H9 (cell line): ENCODE results near the gene KLHL7. TPM values are rescaled to one million over a fixed set of nuclear protein-coding genes. Genes with fewer than 3 reads are reported as not detected.
A peak's percentile ranks its signal among the peaks of the same experiment; 100 is the strongest.

ENCODE experiments used
- DNase-seq: peaks from one replicate; pipeline ENCODE4 v3.0.0-alpha.2; 2017
- H2AFZ ChIP-seq: one replicate; pipeline ENCODE4 v1.6.1; 2013; ENCODE audit warnings: mild to moderate bottlenecking, low read length, control low read depth, moderate library complexity
- H2AK5ac ChIP-seq: 2 replicates; pipeline ENCODE4 v1.6.1; 2013; ENCODE audit warnings: low read length, control low read depth, mixed read lengths; ENCODE audit not compliant: insufficient read length
- H2BK120ac ChIP-seq: one replicate; pipeline ENCODE4 v1.6.1; 2013; ENCODE audit warnings: low read depth, mild to moderate bottlenecking, low read length, control low read depth, inconsistent platforms; ENCODE audit not compliant: poor library complexity, severe bottlenecking
- H2BK12ac ChIP-seq: 2 replicates; pipeline ENCODE4 v1.6.1; 2013; ENCODE audit warnings: low read length, control low read depth, mixed read lengths, low read depth; ENCODE audit not compliant: insufficient read length
- H2BK15ac ChIP-seq: 2 replicates; pipeline ENCODE4 v1.6.1; 2013; ENCODE audit warnings: low read depth, low read length, control low read depth
- H2BK20ac ChIP-seq: one replicate; pipeline ENCODE4 v1.6.1; 2013; ENCODE audit warnings: low read depth, mild to moderate bottlenecking, low read length, control low read depth, inconsistent platforms; ENCODE audit not compliant: poor library complexity, severe bottlenecking
- H2BK5ac ChIP-seq: 2 replicates; pipeline ENCODE4 v1.6.1; 2013; ENCODE audit warnings: low read length, control low read depth, mixed read lengths; ENCODE audit not compliant: insufficient read length
- H3K14ac ChIP-seq: 2 replicates; pipeline ENCODE4 v1.6.1; 2013; ENCODE audit warnings: low read length, control low read depth; ENCODE audit not compliant: insufficient read depth
- H3K18ac ChIP-seq: 2 replicates; pipeline ENCODE4 v1.6.1; 2013; ENCODE audit warnings: low read depth, mild to moderate bottlenecking, mixed read lengths, low read length, control low read depth; ENCODE audit not compliant: insufficient read length
- H3K23ac ChIP-seq: 2 replicates; pipeline ENCODE4 v1.6.1; 2013; ENCODE audit warnings: low read length, control low read depth, mixed read lengths, low read depth; ENCODE audit not compliant: insufficient read length
- H3K23me2 ChIP-seq: 2 replicates; pipeline ENCODE4 v1.6.1; 2013; ENCODE audit warnings: low read depth, mild to moderate bottlenecking, mixed read lengths, low read length, control low read depth; ENCODE audit not compliant: insufficient read length, poor library complexity, severe bottlenecking
- H3K27ac ChIP-seq: 2 replicates; pipeline ENCODE4 v1.5.1; 2013; ENCODE audit warnings: low read length, control low read depth, mixed read lengths, low read depth; ENCODE audit not compliant: insufficient read length
- H3K27me3 ChIP-seq: 2 replicates; pipeline ENCODE4 v1.6.1; 2013; ENCODE audit warnings: low read length, control low read depth, inconsistent platforms; ENCODE audit not compliant: insufficient read depth
- H3K4ac ChIP-seq: 2 replicates; pipeline ENCODE4 v1.6.1; 2013; ENCODE audit warnings: low read depth, mild to moderate bottlenecking, control low read depth, inconsistent platforms, low read length, moderate library complexity
- H3K4me1 ChIP-seq: 2 replicates; pipeline ENCODE4 v1.6.1; 2013; ENCODE audit warnings: low read length, control low read depth, inconsistent platforms; ENCODE audit not compliant: insufficient read depth
- H3K4me2 ChIP-seq: 2 replicates; pipeline ENCODE4 v1.6.1; 2013; ENCODE audit warnings: low read length, control low read depth, mixed read lengths; ENCODE audit not compliant: insufficient read length, insufficient read depth
- H3K56ac ChIP-seq: 2 replicates; pipeline ENCODE4 v1.6.1; 2013; ENCODE audit warnings: low read depth, mild to moderate bottlenecking, mixed read lengths, low read length, control low read depth; ENCODE audit not compliant: insufficient read length
- H3K79me1 ChIP-seq: 2 replicates; pipeline ENCODE4 v1.6.1; 2013; ENCODE audit warnings: low read depth, mild to moderate bottlenecking, moderate library complexity, low read length, control low read depth, inconsistent platforms; ENCODE audit not compliant: insufficient read depth, poor library complexity, severe bottlenecking
- H3K79me2 ChIP-seq: 2 replicates; pipeline ENCODE4 v1.6.1; 2013; ENCODE audit warnings: low read length, control low read depth, inconsistent platforms; ENCODE audit not compliant: insufficient read depth
- H3K9ac ChIP-seq: 2 replicates; pipeline ENCODE4 v1.6.1; 2013; ENCODE audit warnings: low read length, control low read depth, mixed read lengths; ENCODE audit not compliant: insufficient read length; ENCODE audit errors: extremely low read depth
- H3K9me3 ChIP-seq: one replicate; pipeline ENCODE4 v1.6.1; 2013; ENCODE audit warnings: low read depth, low read length, inconsistent platforms; ENCODE audit not compliant: control insufficient read depth
- H3T11ph ChIP-seq: one replicate; pipeline ENCODE4 v1.6.1; 2013; ENCODE audit warnings: mild to moderate bottlenecking, low read length, control low read depth, inconsistent platforms
- H4K20me1 ChIP-seq: one replicate; pipeline ENCODE4 v1.6.1; 2013; ENCODE audit not compliant: control insufficient read depth, insufficient read length, insufficient read depth
- H4K5ac ChIP-seq: 2 replicates; pipeline ENCODE4 v1.6.1; 2013; ENCODE audit warnings: low read depth, mild to moderate bottlenecking, mixed read lengths, low read length, control low read depth; ENCODE audit not compliant: insufficient read length
- H4K8ac ChIP-seq: replicated peaks from 2 replicates; pipeline ENCODE4 v1.6.1; 2013; ENCODE audit warnings: low read length, control low read depth, mixed read lengths, low read depth; ENCODE audit not compliant: insufficient read length
- H4K91ac ChIP-seq: 2 replicates; pipeline ENCODE4 v1.6.1; 2013; ENCODE audit warnings: low read depth, mild to moderate bottlenecking, moderate library complexity, mixed read lengths, low read length, control low read depth; ENCODE audit not compliant: insufficient read length
- H3K27ac Mint-ChIP-seq, 3 experiments: 2 replicates in 2 of 3; 3 replicates in 1 of 3; pipeline ENCODE4 v1.8.0; 2020 to 2021; ENCODE audit warnings: mixed read lengths in 3 of 3, mild to moderate bottlenecking in 1 of 3, moderate library complexity in 1 of 3
- H3K27me3 Mint-ChIP-seq: 2 replicates; pipeline ENCODE4 v1.8.0; 2021; ENCODE audit warnings: low read depth, mild to moderate bottlenecking, moderate library complexity, mixed read lengths
- H3K36me3 Mint-ChIP-seq, 3 experiments: 2 replicates in 2 of 3; 3 replicates in 1 of 3; pipeline ENCODE4 v1.8.0; 2020 to 2021; ENCODE audit warnings: low read depth in 3 of 3, mixed read lengths in 3 of 3; ENCODE audit not compliant: insufficient read depth in 1 of 3
- H3K4me1 Mint-ChIP-seq, 2 experiments: 2 replicates each; pipeline ENCODE4 v1.8.0; 2020; ENCODE audit warnings: mixed read lengths in 2 of 2
- H3K4me3 Mint-ChIP-seq, 2 experiments: 2 replicates in 1 of 2; 3 replicates in 1 of 2; pipeline ENCODE4 v1.8.0; 2020 to 2021; ENCODE audit warnings: mild to moderate bottlenecking in 2 of 2, mixed read lengths in 2 of 2, moderate library complexity in 1 of 2
- H3K9me3 Mint-ChIP-seq, 2 experiments: 2 replicates in 1 of 2; 3 replicates in 1 of 2; pipeline ENCODE4 v1.8.0; 2020; ENCODE audit warnings: mild to moderate bottlenecking in 2 of 2, mixed read lengths in 2 of 2, moderate library complexity in 1 of 2
- WGBS: extraction: QIAGEN DNeasy Blood & Tissue Kit; methylation state at CpG from one replicate; pipeline ENCODE4 v1.1.7; 2013; ENCODE audit warnings: missing lambda C conversion rate, low lambda C conversion rate, mixed read lengths; ENCODE audit not compliant: insufficient read length; ENCODE audit errors: extremely low coverage; 5-methylcytosine and 5-hydroxymethylcytosine counted together
- total RNA-seq: library from RNA; stranded (reverse); gene quantifications from 2 replicates; pipeline ENCODE4 v1.2.1, GENCODE V29; 2021
- TF ChIP-seq, protein P1 (sequence below): fragments of 200-600 bp; sonication (generic); conservative IDR thresholded peaks from 3 replicates; pipeline ENCODE4 v1.8.0; 2021; ENCODE audit warnings: antibody characterized with exemption, mild to moderate bottlenecking

Gene KLHL7
- total RNA-seq, 1 experiment from 2014 or later = 56.7 TPM

- H2BK5ac ChIP-seq = no peak overlapping the region
- no peak overlapping the region for H2AK5ac ChIP-seq
- H3K18ac ChIP-seq = no peak overlapping the region
- H3K23ac ChIP-seq = no peak overlapping the region
- no peak overlapping the region for H3T11ph ChIP-seq
- H2BK20ac ChIP-seq = no peak overlapping the region
- no peak overlapping the region for H3K4me2 ChIP-seq
- Mint-ChIP-seq H3K27me3 (no peaks in the 10 kb centered on the region), H3K4me1 (peaks cover 0 to 7% of the 10 kb centered on the region in 2 experiments; a peak in 1 of 4 replicates), H3K36me3 (no peaks in the 10 kb centered on the region), H3K9me3 (no peaks in the 10 kb centered on the region), H3K27ac (0 out of 7 replicates have a peak overlapping the region, but pooled peaks of 1 of the 3 experiments have one; percentile 63), H3K4me3 (no peak overlapping the region)
- H3K79me2 ChIP-seq = no peaks in the 10 kb centered on the region
- no peaks in the 10 kb centered on the region for H3K79me1 ChIP-seq
- no peak overlapping the region for H3K56ac ChIP-seq
- DNase-seq = peak; percentile 67
- H4K91ac ChIP-seq = no peak overlapping the region
- no CpG with 5 or more reads among the region's 11 CpGs for WGBS
- H4K8ac ChIP-seq = no peak overlapping the region
- no peak overlapping the region for H2BK15ac ChIP-seq
- TF ChIP-seq, protein P1, sequence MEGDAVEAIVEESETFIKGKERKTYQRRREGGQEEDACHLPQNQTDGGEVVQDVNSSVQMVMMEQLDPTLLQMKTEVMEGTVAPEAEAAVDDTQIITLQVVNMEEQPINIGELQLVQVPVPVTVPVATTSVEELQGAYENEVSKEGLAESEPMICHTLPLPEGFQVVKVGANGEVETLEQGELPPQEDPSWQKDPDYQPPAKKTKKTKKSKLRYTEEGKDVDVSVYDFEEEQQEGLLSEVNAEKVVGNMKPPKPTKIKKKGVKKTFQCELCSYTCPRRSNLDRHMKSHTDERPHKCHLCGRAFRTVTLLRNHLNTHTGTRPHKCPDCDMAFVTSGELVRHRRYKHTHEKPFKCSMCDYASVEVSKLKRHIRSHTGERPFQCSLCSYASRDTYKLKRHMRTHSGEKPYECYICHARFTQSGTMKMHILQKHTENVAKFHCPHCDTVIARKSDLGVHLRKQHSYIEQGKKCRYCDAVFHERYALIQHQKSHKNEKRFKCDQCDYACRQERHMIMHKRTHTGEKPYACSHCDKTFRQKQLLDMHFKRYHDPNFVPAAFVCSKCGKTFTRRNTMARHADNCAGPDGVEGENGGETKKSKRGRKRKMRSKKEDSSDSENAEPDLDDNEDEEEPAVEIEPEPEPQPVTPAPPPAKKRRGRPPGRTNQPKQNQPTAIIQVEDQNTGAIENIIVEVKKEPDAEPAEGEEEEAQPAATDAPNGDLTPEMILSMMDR = no peak
- H2BK120ac ChIP-seq = no peak overlapping the region
- no peaks in the 10 kb centered on the region for H3K4me1 ChIP-seq
- H2BK12ac ChIP-seq = no peak overlapping the region
- H3K14ac ChIP-seq = no peak overlapping the region
- H2AFZ ChIP-seq = peak overlapping the region; percentile 96
- H3K4ac ChIP-seq = no peak overlapping the region
- no peaks in the 10 kb centered on the region for H3K27me3 ChIP-seq
- no peak overlapping the region for H3K9ac ChIP-seq
- H4K20me1 ChIP-seq = no peaks in the 10 kb centered on the region
- H3K23me2 ChIP-seq = no peaks in the 10 kb centered on the region
- H3K27ac ChIP-seq = no peak overlapping the region
- no peaks in the 10 kb centered on the region for H3K9me3 ChIP-seq
- H4K5ac ChIP-seq = no peak overlapping the region
These were observed 106.0 kb downstream of the KLHL7 start for GRCh38 chr7:23211589-23211988.
